OCI-LY3 (cell line): ENCODE data around the gene REPS2.

Source experiments
- EZH2phosphoT487 ChIP-seq: fragments of 200-600 bp; shearing (Covaris generic); IDR thresholded peaks from 2 replicates; pipeline ENCODE4 v1.6.1; 2018; ENCODE audit warnings: antibody characterized with exemption, mixed run types, low read depth
- TF ChIP-seq, protein P1 (sequence below): fragments of 200-600, 300-600 bp; sonication (generic); IDR thresholded peaks from 2 replicates; pipeline ENCODE4 v1.5.1; 2014; ENCODE audit warnings: antibody characterized with exemption, low read length, low read depth

DNA sequence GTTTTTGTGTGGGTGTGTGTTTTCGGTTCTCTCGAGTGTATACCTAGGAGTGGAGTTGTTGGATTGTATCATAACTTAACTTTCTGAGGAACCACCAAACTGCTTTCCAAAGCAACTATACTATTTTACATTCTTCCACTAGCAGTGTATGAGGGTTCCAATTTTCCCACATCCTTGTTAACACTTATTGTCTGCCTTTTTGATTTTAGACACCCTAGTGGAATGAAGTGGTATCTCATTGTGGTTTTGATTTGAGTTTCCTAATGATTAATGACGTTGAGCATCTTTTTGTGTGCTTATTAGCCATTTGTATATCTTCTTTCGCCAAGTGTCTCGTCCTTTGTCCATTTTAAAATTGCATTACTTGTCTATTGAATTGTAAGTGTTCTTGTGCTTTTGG lies 118.6 kb downstream of the REPS2 start:
- TF ChIP-seq, protein P1, sequence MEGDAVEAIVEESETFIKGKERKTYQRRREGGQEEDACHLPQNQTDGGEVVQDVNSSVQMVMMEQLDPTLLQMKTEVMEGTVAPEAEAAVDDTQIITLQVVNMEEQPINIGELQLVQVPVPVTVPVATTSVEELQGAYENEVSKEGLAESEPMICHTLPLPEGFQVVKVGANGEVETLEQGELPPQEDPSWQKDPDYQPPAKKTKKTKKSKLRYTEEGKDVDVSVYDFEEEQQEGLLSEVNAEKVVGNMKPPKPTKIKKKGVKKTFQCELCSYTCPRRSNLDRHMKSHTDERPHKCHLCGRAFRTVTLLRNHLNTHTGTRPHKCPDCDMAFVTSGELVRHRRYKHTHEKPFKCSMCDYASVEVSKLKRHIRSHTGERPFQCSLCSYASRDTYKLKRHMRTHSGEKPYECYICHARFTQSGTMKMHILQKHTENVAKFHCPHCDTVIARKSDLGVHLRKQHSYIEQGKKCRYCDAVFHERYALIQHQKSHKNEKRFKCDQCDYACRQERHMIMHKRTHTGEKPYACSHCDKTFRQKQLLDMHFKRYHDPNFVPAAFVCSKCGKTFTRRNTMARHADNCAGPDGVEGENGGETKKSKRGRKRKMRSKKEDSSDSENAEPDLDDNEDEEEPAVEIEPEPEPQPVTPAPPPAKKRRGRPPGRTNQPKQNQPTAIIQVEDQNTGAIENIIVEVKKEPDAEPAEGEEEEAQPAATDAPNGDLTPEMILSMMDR = no peak
- no peak for TF ChIP-seq EZH2phosphoT487
